VCaP (cell line): ENCODE results near the gene CHD2.

Source experiments
- H3K27ac ChIP-seq: fragments of 450-650 bp; 2 replicates; pipeline ENCODE4 v1.5.1; 2017
- CTCF ChIP-seq: fragments of 450-650 bp; conservative IDR thresholded peaks from 2 replicates; pipeline ENCODE4 v1.5.1; 2017; ENCODE audit warnings: mild to moderate bottlenecking, moderate library complexity

Gene CHD2

GRCh38 chr15:92917598-92918407 is 17.7 kb downstream of the CHD2 start:
- H3K27ac ChIP-seq = peak overlapping the region; percentile 95

GRCh38 chr15:92918881-92919280 is 18.8 kb downstream of the CHD2 start:
- peak overlapping the region; percentile 95 for H3K27ac ChIP-seq

More at GRCh38 chr15:92917598-92918407, 17.7 kb downstream of the CHD2 start:
- TF ChIP-seq CTCF = peak; percentile 98

- peak overlapping the region; percentile 95 for H3K27ac ChIP-seq
- no peak for TF ChIP-seq CTCF
These were observed 20.6 kb downstream of the CHD2 start for GRCh38 chr15:92920595-92921161.

GRCh38 chr15:92921215-92922131 is 21.3 kb downstream of the CHD2 start:
- H3K27ac ChIP-seq = peak overlapping the region; percentile 95
- TF ChIP-seq CTCF = no peak

- peak overlapping the region; percentile 95 for H3K27ac ChIP-seq
- no peak for TF ChIP-seq CTCF
These were observed 22.4 kb downstream of the CHD2 start for GRCh38 chr15:92922418-92923002.

- no peak for TF ChIP-seq CTCF
These were observed 24.1 kb downstream of the CHD2 start for GRCh38 chr15:92924216-92924615.

GRCh38 chr15:92925454-92925853 is 25.3 kb downstream of the CHD2 start:
- H3K27ac ChIP-seq = no peak overlapping the region
- TF ChIP-seq CTCF = no peak

More at GRCh38 chr15:92924216-92924615, 24.1 kb downstream of the CHD2 start:
- H3K27ac ChIP-seq = no peak overlapping the region
